Motor neuron (in vitro differentiated cells): ENCODE measurements around the gene GPR78. TPM values are rescaled to one million over a fixed set of nuclear protein-coding genes. Genes with fewer than 3 reads are reported as not detected.
"Not testable (repeated sequence)": the region's sequence is repeated elsewhere in the genome, so short reads cannot be mapped to it uniquely, and the experiment has no call there.

Experiments used
- ATAC-seq, 8 experiments: fragments of 200-7000 bp; cut with Tn5 transposase; replicated peaks in 6 of 8; 2 replicates each; pipeline ENCODE4 v1.8.0; 2021; ENCODE audit warnings: mild to moderate bottlenecking in 8 of 8, moderate library complexity in 8 of 8
- H3K27ac ChIP-seq, 2 donors: fragments of 250-450 bp; sonication (Bioruptor Pico); 2 replicates each; pipeline ENCODE4 v1.9.0; 2021; ENCODE audit warnings: antibody characterized with exemption in 2 of 2, mild to moderate bottlenecking in 2 of 2, moderate library complexity in 1 of 2
- H3K4me1 ChIP-seq, 2 donors: fragments of 250-450 bp; sonication (Bioruptor Pico); replicated peaks in 1 of 2; 2 replicates each; pipeline ENCODE4 v1.6.1; 2021; ENCODE audit warnings: antibody characterized with exemption in 2 of 2, mild to moderate bottlenecking in 2 of 2, moderate library complexity in 1 of 2
- H3K4me3 ChIP-seq, 5 donors: fragments of 250-450 bp; sonication (Bioruptor Pico); 2 replicates each; pipeline ENCODE4 v1.9.0; 2021; ENCODE audit warnings: antibody characterized with exemption in 5 of 5, mild to moderate bottlenecking in 5 of 5, moderate library complexity in 4 of 5
- WGBS, 10 experiments: fragments of 450-650 bp; shearing (Covaris generic); methylation state at CpG; one replicate each; pipeline ENCODE4 v1.0.0; 2022; 5-methylcytosine and 5-hydroxymethylcytosine counted together
- in situ Hi-C, 9 experiments: fragments of 400-800 bp; cut with MboI; loops; one replicate each; pipeline ENCODE4 v1.15.0; 2021; ENCODE audit warnings: low sequenced_read_pairs in 9 of 9, low pct_unique_long_range_greater_than_20kb in 2 of 9; ENCODE audit not compliant: unreplicated experiment in 9 of 9
- total RNA-seq, 8 experiments: library from RNA; unstranded; fragments of 300-600 nt; gene quantifications; 2 replicates each; pipeline versions ENCODE4 v1.2.3 to v1.2.4, GENCODE V29; 2022

Gene GPR78
- total RNA-seq, 8 experiments from 2014 or later, result 0.05 to 1.9 (median 0.59) TPM

GRCh38 chr4:8634773-8635172, 54.6 kb downstream of the GPR78 start:
- H3K27ac ChIP-seq, in situ Hi-C loops, H3K4me1 ChIP-seq, H3K4me3 ChIP-seq, ATAC-seq: not testable (repeated sequence)
- WGBS, 10 experiments, result no CpG with 5 or more reads among the region's 11 CpGs

- in situ Hi-C loops, H3K4me3 ChIP-seq, H3K27ac ChIP-seq, H3K4me1 ChIP-seq: not testable (repeated sequence)
- no CpG with 5 or more reads among the region's 29 CpGs for WGBS, 10 experiments
- ATAC-seq, result peak; percentile 68 to 100 (median 82)
These were observed 55.8 kb downstream of the GPR78 start for GRCh38 chr4:8635897-8636554.

Other genes with a start within 250 kb of the GPR78 start
- gene ACOX3, start 139.7 kb upstream of the GPR78 start, total RNA-seq, result 10 to 100 TPM in 6 of 8 experiments, 1 to 10 TPM in 2; 6.9 to 19.7 (median 12.6) TPM
- 10 to 100 TPM in 4 of 8 experiments, 1 to 10 TPM in 4; 7.9 to 18.4 (median 11.1) TPM for gene TRMT44, start 139.6 kb upstream of the GPR78 start, total RNA-seq
- gene CPZ, start 12.4 kb downstream of the GPR78 start, total RNA-seq, result 10 to 100 TPM in 2 of 8 experiments, 1 to 10 TPM in 1, under 1 TPM in 3, not detected in 2; 0.11 to 48.4 (median 1.4) TPM